ENCODE results near the gene NKIRAS1. TPM values are rescaled to one million over a fixed set of nuclear protein-coding genes. Genes with fewer than 3 reads are reported as not detected.

NKIRAS1 gene
- total and polyA plus RNA-seq, 2 donors (not counting 1 experiment from before 2014, with no cell fraction given): 1.6 to 4.7 TPM

DNA sequence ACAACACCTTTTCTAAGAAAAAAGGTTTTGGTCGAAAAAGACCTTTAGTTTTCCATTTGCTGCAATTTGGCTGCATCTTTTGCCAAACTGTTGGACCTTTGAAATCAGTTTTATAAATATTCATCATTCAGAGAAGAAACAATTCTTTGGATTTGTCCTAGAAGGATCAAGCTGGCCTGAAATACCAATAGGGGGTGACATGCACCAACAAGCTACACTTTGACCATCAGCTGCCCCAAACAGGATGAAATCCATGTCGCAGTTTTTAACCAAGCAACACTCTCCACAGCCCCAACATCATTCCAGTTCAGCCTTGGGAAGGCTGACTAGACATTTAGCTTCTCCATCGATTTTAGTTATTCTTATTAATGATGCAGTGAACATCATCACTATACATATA, 9.9 kb upstream of the NKIRAS1 start:
- H3K4me1 ChIP-seq (ENCODE audit: control insufficient read depth in 2 of 2, insufficient read depth in 2 of 2, low read length in 2 of 2): peaks cover 3 to 6% of the 10 kb centered on the region in 2 donors
- H2AFZ ChIP-seq (ENCODE audit: insufficient read depth, low read depth, low read length, poor library complexity, severe bottlenecking): no peak overlapping the region
- H4K20me1 ChIP-seq (ENCODE audit: control insufficient read depth, insufficient read depth, low read length, poor library complexity, severe bottlenecking): no peaks in the 10 kb centered on the region
- H3K36me3 ChIP-seq (replicated peaks in 1 of 2; ENCODE audit: control extremely low read depth in 1 of 2, control insufficient read depth in 1 of 2, extremely low read depth in 1 of 2, insufficient read depth in 2 of 2, low read length in 1 of 2): peaks cover 0 to 11% of the 10 kb centered on the region in 2 experiments
- no peak overlapping the region for H3K4me3 ChIP-seq (ENCODE audit: control extremely low read depth in 1 of 5, extremely low read depth in 1 of 5, insufficient read depth in 1 of 5, low read depth in 2 of 5, low read length in 4 of 5)
- ChIA-PET CTCF (no interaction called here), POLR2A (no interaction called here)
- H3K27me3 Mint-ChIP-seq: no peaks in the 10 kb centered on the region
- intact Hi-C loops (cut with micrococcal nuclease): no loop called here
- no CpG with 5 or more reads among the region's 3 CpGs for WGBS (ENCODE audit: insufficient coverage)
- H3K79me2 ChIP-seq (ENCODE audit: control insufficient read depth, insufficient read depth, low read length): no peaks in the 10 kb centered on the region
- no peak overlapping the region for H3K4me2 ChIP-seq (replicated peaks; ENCODE audit: low read depth, low read length, poor library complexity, severe bottlenecking)
- no peak overlapping the region for H3K27ac Mint-ChIP-seq
- no peak overlapping the region for H3K27ac ChIP-seq (ENCODE audit: low read length in 2 of 2)
- H3K4me3 Mint-ChIP-seq: no peak overlapping the region
- no peak overlapping the region for H3K9ac ChIP-seq (ENCODE audit: low read length)
- TF ChIP-seq EZH2 (IDR thresholded peaks at IDR 0.05; ENCODE audit: borderline replicate concordance, insufficient read depth, low read depth, low read length, poor library complexity, severe bottlenecking): no peak
- TF ChIP-seq, protein P1, sequence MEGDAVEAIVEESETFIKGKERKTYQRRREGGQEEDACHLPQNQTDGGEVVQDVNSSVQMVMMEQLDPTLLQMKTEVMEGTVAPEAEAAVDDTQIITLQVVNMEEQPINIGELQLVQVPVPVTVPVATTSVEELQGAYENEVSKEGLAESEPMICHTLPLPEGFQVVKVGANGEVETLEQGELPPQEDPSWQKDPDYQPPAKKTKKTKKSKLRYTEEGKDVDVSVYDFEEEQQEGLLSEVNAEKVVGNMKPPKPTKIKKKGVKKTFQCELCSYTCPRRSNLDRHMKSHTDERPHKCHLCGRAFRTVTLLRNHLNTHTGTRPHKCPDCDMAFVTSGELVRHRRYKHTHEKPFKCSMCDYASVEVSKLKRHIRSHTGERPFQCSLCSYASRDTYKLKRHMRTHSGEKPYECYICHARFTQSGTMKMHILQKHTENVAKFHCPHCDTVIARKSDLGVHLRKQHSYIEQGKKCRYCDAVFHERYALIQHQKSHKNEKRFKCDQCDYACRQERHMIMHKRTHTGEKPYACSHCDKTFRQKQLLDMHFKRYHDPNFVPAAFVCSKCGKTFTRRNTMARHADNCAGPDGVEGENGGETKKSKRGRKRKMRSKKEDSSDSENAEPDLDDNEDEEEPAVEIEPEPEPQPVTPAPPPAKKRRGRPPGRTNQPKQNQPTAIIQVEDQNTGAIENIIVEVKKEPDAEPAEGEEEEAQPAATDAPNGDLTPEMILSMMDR (IDR thresholded peaks at IDR 0.05): no peak
- no peaks in the 10 kb centered on the region for H3K9me3 ChIP-seq (ENCODE audit: control extremely low read depth in 1 of 3, control insufficient read depth in 2 of 3, insufficient read depth in 1 of 3, low read length in 2 of 3)
- DNase-seq (no peak), ATAC-seq (ENCODE audit: low read depth) (no peak)
- peaks cover 3% of the 10 kb centered on the region for H3K4me1 Mint-ChIP-seq
- H3K9me3 Mint-ChIP-seq (ENCODE audit: insufficient read depth): no peaks in the 10 kb centered on the region
- H3K27me3 ChIP-seq (replicated peaks in 1 of 4; ENCODE audit: control extremely low read depth in 1 of 4, control insufficient read depth in 3 of 4, insufficient read depth in 4 of 4, low read length in 3 of 4): no peaks in the 10 kb centered on the region

DNA sequence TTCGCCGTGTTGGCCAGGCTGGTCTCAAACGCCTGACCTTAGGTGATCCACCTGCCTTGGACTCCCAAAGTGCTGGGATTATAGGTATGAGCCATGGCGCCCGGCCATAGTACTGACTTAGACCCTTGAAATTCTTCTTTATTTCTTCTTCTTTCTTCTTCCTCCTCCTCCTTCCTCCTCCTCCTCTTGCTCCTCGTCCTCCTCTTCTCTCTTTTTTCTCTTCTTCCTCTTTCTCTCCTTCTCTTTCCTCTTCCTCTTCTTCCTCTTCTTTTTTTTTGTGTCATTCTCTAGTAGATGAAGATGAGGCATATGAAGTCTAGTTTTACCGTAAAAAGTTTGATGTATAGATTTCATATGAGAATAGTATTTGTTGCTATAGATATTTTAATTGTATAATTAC, 9.5 kb upstream of the NKIRAS1 start:
- Histone ChIP-seq H3K27me3 (replicated peaks in 1 of 4; ENCODE audit: control extremely low read depth in 1 of 4, control insufficient read depth in 3 of 4, insufficient read depth in 4 of 4, low read length in 3 of 4) (no peaks in the 10 kb centered on the region), H3K9ac (ENCODE audit: low read length) (no peak overlapping the region), H2AFZ (ENCODE audit: insufficient read depth, low read depth, low read length, poor library complexity, severe bottlenecking) (no peak overlapping the region), H3K9me3 (ENCODE audit: control extremely low read depth in 1 of 3, control insufficient read depth in 2 of 3, insufficient read depth in 1 of 3, low read length in 2 of 3) (no peaks in the 10 kb centered on the region), H3K36me3 (replicated peaks in 1 of 2; ENCODE audit: control extremely low read depth in 1 of 2, control insufficient read depth in 1 of 2, extremely low read depth in 1 of 2, insufficient read depth in 2 of 2, low read length in 1 of 2) (peaks cover 1 to 12% of the 10 kb centered on the region in 2 experiments), H3K4me3 (ENCODE audit: control extremely low read depth in 1 of 5, extremely low read depth in 1 of 5, insufficient read depth in 1 of 5, low read depth in 2 of 5, low read length in 4 of 5) (no peak overlapping the region), H4K20me1 (ENCODE audit: control insufficient read depth, insufficient read depth, low read length, poor library complexity, severe bottlenecking) (no peaks in the 10 kb centered on the region), H3K27ac (ENCODE audit: low read length in 2 of 2) (no peak overlapping the region), H3K79me2 (ENCODE audit: control insufficient read depth, insufficient read depth, low read length) (no peaks in the 10 kb centered on the region), H3K4me2 (replicated peaks; ENCODE audit: low read depth, low read length, poor library complexity, severe bottlenecking) (no peak overlapping the region), H3K4me1 (ENCODE audit: control insufficient read depth in 2 of 2, insufficient read depth in 2 of 2, low read length in 2 of 2) (peaks cover 3 to 6% of the 10 kb centered on the region in 2 donors)
- intact Hi-C loops (cut with micrococcal nuclease): no loop called here
- Mint-ChIP-seq H3K4me3 (no peak overlapping the region), H3K9me3 (ENCODE audit: insufficient read depth) (no peaks in the 10 kb centered on the region), H3K27ac (no peak overlapping the region), H3K27me3 (no peaks in the 10 kb centered on the region), H3K4me1 (peaks cover 2% of the 10 kb centered on the region)
- TF ChIP-seq, protein P1 (IDR thresholded peaks at IDR 0.05): no peak
- TF ChIP-seq EZH2 (IDR thresholded peaks at IDR 0.05; ENCODE audit: borderline replicate concordance, insufficient read depth, low read depth, low read length, poor library complexity, severe bottlenecking): no peak
- ChIA-PET POLR2A (interaction anchor here (1.2 kb wide), 1 partner anchor 10 kb away, joined by 3 read pairs; the partner anchor contains the start of genes NKIRAS1 and RPL15), CTCF (no interaction called here)
- DNase-seq (no peak), ATAC-seq (ENCODE audit: low read depth) (no peak)
- 75% methylated on average over 4 of the region's 7 CpGs for WGBS (ENCODE audit: insufficient coverage)

All from B cell (primary cell).